Endothelial cell of umbilical vein (primary cell): ENCODE measurements around the gene ZNF846. TPM values are rescaled to one million over a fixed set of nuclear protein-coding genes. Genes with fewer than 3 reads are reported as not detected.

Source experiments
- BruUV-seq: library from RNA; stranded (reverse); fragments of 400-500 nt; replicated peaks from 2 replicates; lab custom pipeline; 2021; lab: Mats Ljungman, UMichigan
- CTCF ChIA-PET: fragments of 300-600, 350-600 bp; sonication (Branson Sonifier 250); formaldehyde crosslinking; loops from one replicate; lab custom pipeline; 2021; ENCODE audit warnings: antibody characterized with exemption, inconsistent platforms; lab: Charles Lee
- POLR2A ChIA-PET: fragments of 300-600, 350-600 bp; sonication (Branson Sonifier 250); formaldehyde crosslinking; loops from one replicate; lab custom pipeline; 2021; ENCODE audit warnings: antibody characterized with exemption, inconsistent platforms; lab: Charles Lee
- DNase-seq: peaks from one replicate; pipeline ENCODE4 v3.0.0-alpha.2; 2011; ENCODE audit warnings: low read depth, low spot score
- FAIRE-seq: peaks from 2 replicates; lab custom pipeline; 2011; peaks lifted over from hg19 to GRCh38; lab: Jason Lieb, UNC
- H2AFZ ChIP-seq: 2 replicates; pipeline ENCODE4 v1.6.0; 2012; ENCODE audit warnings: low read depth, low read length, control low read depth, inconsistent platforms
- H3K27ac ChIP-seq: 2 replicates; pipeline ENCODE4 v1.5.1; 2011; ENCODE audit warnings: low read depth, mild to moderate bottlenecking, control low read depth, low read length, moderate library complexity; ENCODE audit not compliant: insufficient read depth
- H3K27me3 ChIP-seq, 2 experiments: 2 replicates each; pipeline versions ENCODE4 v1.6.0 to v1.6.1; 2011; ENCODE audit warnings: low read length in 2 of 2, mixed read lengths in 1 of 2; ENCODE audit not compliant: control insufficient read depth in 2 of 2, insufficient read depth in 2 of 2
- H3K36me3 ChIP-seq, 2 experiments: 2 replicates in 1 of 2; 3 replicates in 1 of 2; pipeline ENCODE4 v1.5.1; 2011; ENCODE audit warnings: low read length in 2 of 2, mild to moderate bottlenecking in 1 of 2, moderate library complexity in 1 of 2; ENCODE audit not compliant: control insufficient read depth in 2 of 2, insufficient read depth in 2 of 2; ENCODE audit errors: extremely low read depth in 1 of 2
- H3K4me1 ChIP-seq: 3 replicates; pipeline ENCODE4 v1.5.1; 2011; ENCODE audit warnings: mild to moderate bottlenecking, low read length; ENCODE audit not compliant: control insufficient read depth, insufficient read depth; ENCODE audit errors: extremely low read depth
- H3K4me2 ChIP-seq: 2 replicates; pipeline ENCODE4 v1.6.1; 2011; ENCODE audit warnings: low read length, control low read depth, mixed read lengths; ENCODE audit not compliant: insufficient read depth
- H3K4me3 ChIP-seq, 3 experiments: fragments of 200-600 bp in 1 of 3; sonication (generic), shearing (Covaris generic) in 1 of 3; replicated peaks in 1 of 3; 2 replicates each; pipeline ENCODE4 v1.5.1; 2011 to 2016; ENCODE audit warnings: control low read depth in 3 of 3, low read length in 3 of 3, mild to moderate bottlenecking in 2 of 3, inconsistent platforms in 1 of 3, low read depth in 1 of 3, moderate library complexity in 1 of 3; ENCODE audit not compliant: insufficient read depth in 1 of 3
- H3K79me2 ChIP-seq: 2 replicates; pipeline ENCODE4 v1.6.0; 2012; ENCODE audit warnings: low read length, inconsistent platforms; ENCODE audit not compliant: control insufficient read depth, insufficient read depth
- H3K9ac ChIP-seq: replicated peaks from 2 replicates; pipeline ENCODE3; 2011; ENCODE audit warnings: low read length, control low read depth; ENCODE audit not compliant: insufficient read depth; ENCODE audit errors: extremely low read depth
- H3K9me1 ChIP-seq: replicated peaks from 3 replicates; pipeline ENCODE4 v1.6.0; 2011; ENCODE audit warnings: mild to moderate bottlenecking, low read length; ENCODE audit not compliant: control insufficient read depth, insufficient read depth; ENCODE audit errors: extremely low read depth
- H3K9me3 ChIP-seq: replicated peaks from 2 replicates; pipeline ENCODE4 v1.5.1; 2012; ENCODE audit warnings: low read length, inconsistent platforms; ENCODE audit not compliant: control insufficient read depth, insufficient read depth
- H4K20me1 ChIP-seq: replicated peaks from 2 replicates; pipeline ENCODE3; 2011; ENCODE audit warnings: mild to moderate bottlenecking, low read length; ENCODE audit not compliant: control insufficient read depth, insufficient read depth; ENCODE audit errors: extremely low read depth
- EZH2 ChIP-seq: IDR thresholded peaks from 2 replicates; pipeline ENCODE4 v1.6.1; 2012; ENCODE audit warnings: borderline replicate concordance, low read depth, mild to moderate bottlenecking, moderate library complexity, low read length, inconsistent platforms; ENCODE audit not compliant: severe bottlenecking
- FOS ChIP-seq: IDR thresholded peaks from 2 replicates; pipeline ENCODE4 v1.6.1; 2011; ENCODE audit warnings: mild to moderate bottlenecking, low read length, moderate library complexity, borderline replicate concordance; ENCODE audit not compliant: insufficient read depth
- GATA2 ChIP-seq: IDR thresholded peaks from 2 replicates; pipeline ENCODE4 v1.7.0; 2011; ENCODE audit warnings: low read depth, mild to moderate bottlenecking, moderate library complexity, mixed read lengths, low read length; ENCODE audit not compliant: insufficient read length, insufficient read depth
- JUN ChIP-seq: IDR thresholded peaks from 2 replicates; pipeline ENCODE4 v1.6.1; 2011; ENCODE audit warnings: borderline replicate concordance, low read depth; ENCODE audit not compliant: insufficient read length, insufficient read depth
- MAX ChIP-seq: IDR thresholded peaks from 2 replicates; pipeline ENCODE4 v1.6.1; 2011; ENCODE audit not compliant: insufficient read depth, insufficient read length
- MYC ChIP-seq: IDR thresholded peaks from one replicate; pipeline ENCODE4 v1.6.1; 2011; ENCODE audit warnings: mild to moderate bottlenecking, low read depth, low read length
- POLR2A ChIP-seq: IDR thresholded peaks from 2 replicates; pipeline ENCODE4 v1.6.1; 2012; ENCODE audit warnings: low read depth, mild to moderate bottlenecking, control low read depth, low read length
- POLR2AphosphoS5 ChIP-seq: IDR thresholded peaks from 2 replicates; pipeline ENCODE4 v1.6.1; 2012; ENCODE audit warnings: low read depth, mild to moderate bottlenecking, control low read depth, low read length, moderate library complexity; ENCODE audit not compliant: insufficient read depth
- dilution Hi-C: fragments of 300-500 bp; cut with MboI; formaldehyde crosslinking; loops from one replicate; pipeline ENCODE4 v1.15.0; 2019; ENCODE audit warnings: low sequenced_read_pairs; ENCODE audit not compliant: extremely low pct_ligation_motif_present
- intact Hi-C: fragments of 100-400 bp; cut with micrococcal nuclease; formaldehyde crosslinking; loops from one replicate; pipeline ENCODE4 v1.10.0; 2022
- polyA plus RNA-seq, 4 experiments: library from polyadenylated mRNA; depleted of rRNA in 3 of 4; stranded (reverse) in 3 of 4; unstranded in 1 of 4; fragments of >200 nt; gene quantifications; 2 replicates each; pipeline versions ENCODE4 v1.2.1 to v1.2.3, GENCODE V29; 2011 to 2012; ENCODE audit warnings: missing spikeins in 1 of 4
- total RNA-seq: library from RNA; stranded (reverse); gene quantifications from 2 replicates; pipeline ENCODE4 v1.2.3, GENCODE V29; 2021
- TF ChIP-seq, protein P1 (sequence below), 2 donors: IDR thresholded peaks; 1 replicate in 1 of 2; 2 replicates in 1 of 2; pipeline ENCODE4 v1.5.1; 2011; ENCODE audit warnings: low read length in 2 of 2, mild to moderate bottlenecking in 2 of 2, moderate library complexity in 2 of 2, control low read depth in 1 of 2, inconsistent platforms in 1 of 2, low read depth in 1 of 2; ENCODE audit not compliant: insufficient read depth in 1 of 2; ENCODE audit errors: extremely low read depth in 1 of 2

The ZNF846 gene
- total and polyA plus RNA-seq, 2 donors (not counting 3 experiments of a cell fraction or from before 2014, with no cell fraction given), result 3.9 to 8.3 TPM

DNA sequence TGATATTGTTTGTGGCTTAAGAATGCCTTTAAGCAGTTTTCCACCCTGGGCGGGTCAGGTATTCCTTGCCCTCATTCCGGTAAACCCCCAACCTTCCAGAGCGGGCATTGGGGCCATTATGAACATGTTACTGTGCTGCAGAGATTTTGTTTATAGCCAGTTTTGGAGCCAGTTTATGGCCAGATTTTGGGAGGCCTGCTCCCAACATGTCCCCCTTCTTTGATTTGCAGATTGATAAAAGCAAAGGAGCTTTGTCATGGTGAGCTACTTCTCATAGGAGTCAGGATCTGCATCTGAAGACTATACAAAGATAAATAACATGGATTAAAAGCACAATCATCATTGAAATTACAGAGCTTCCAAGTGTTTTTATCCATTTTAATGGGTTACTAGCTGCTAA is 56.7 kb downstream of the ZNF846 start:
- POLR2A ChIA-PET, result no interaction called here

More for the DNA sequence above, 56.7 kb downstream of the ZNF846 start:
- H3K9me1 ChIP-seq, result no peaks in the 10 kb centered on the region
- H3K79me2 ChIP-seq, result no peaks in the 10 kb centered on the region
- BruUV-seq, result no TSS peak
- no peaks in the 10 kb centered on the region for H3K4me1 ChIP-seq
- TF ChIP-seq JUN (no peak), POLR2A (no peak), FOS (no peak), MAX (no peak), POLR2AphosphoS5 (no peak), MYC (no peak), EZH2 (no peak), GATA2 (no peak)
- TF ChIP-seq, protein P1, sequence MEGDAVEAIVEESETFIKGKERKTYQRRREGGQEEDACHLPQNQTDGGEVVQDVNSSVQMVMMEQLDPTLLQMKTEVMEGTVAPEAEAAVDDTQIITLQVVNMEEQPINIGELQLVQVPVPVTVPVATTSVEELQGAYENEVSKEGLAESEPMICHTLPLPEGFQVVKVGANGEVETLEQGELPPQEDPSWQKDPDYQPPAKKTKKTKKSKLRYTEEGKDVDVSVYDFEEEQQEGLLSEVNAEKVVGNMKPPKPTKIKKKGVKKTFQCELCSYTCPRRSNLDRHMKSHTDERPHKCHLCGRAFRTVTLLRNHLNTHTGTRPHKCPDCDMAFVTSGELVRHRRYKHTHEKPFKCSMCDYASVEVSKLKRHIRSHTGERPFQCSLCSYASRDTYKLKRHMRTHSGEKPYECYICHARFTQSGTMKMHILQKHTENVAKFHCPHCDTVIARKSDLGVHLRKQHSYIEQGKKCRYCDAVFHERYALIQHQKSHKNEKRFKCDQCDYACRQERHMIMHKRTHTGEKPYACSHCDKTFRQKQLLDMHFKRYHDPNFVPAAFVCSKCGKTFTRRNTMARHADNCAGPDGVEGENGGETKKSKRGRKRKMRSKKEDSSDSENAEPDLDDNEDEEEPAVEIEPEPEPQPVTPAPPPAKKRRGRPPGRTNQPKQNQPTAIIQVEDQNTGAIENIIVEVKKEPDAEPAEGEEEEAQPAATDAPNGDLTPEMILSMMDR (IDR thresholded peaks at IDR 0.05; ENCODE audit: extremely low read depth in 1 of 2, insufficient read depth in 1 of 2, low read depth in 1 of 2, low read length in 2 of 2), result no peak
- no peaks in the 10 kb centered on the region for H3K9me3 ChIP-seq
- intact Hi-C loops (no loop called here), dilution Hi-C loops (no loop called here)
- H3K27ac ChIP-seq, result no peak overlapping the region
- no peak for DNase-seq
- CTCF ChIA-PET, result no interaction called here
- H3K36me3 ChIP-seq, result no peaks in the 10 kb centered on the region
- no peak overlapping the region for H2AFZ ChIP-seq
- H3K4me3 ChIP-seq, result no peak overlapping the region
- no peak overlapping the region for H3K4me2 ChIP-seq
- H3K9ac ChIP-seq, result no peak overlapping the region
- no peak for FAIRE-seq
- H4K20me1 ChIP-seq, result no peaks in the 10 kb centered on the region
- no peaks in the 10 kb centered on the region for H3K27me3 ChIP-seq
